Tibial nerve (tissue), 4 donors: ENCODE data around the gene VPS18.

Experiments
- EP300 ChIP-seq, 2 donors: sonication (generic); formaldehyde crosslinking; IDR thresholded peaks; one replicate each; pipeline ENCODE4 v1.6.1; 2017; ENCODE audit warnings: antibody characterized with exemption in 2 of 2, mild to moderate bottlenecking in 1 of 2
- POLR2A ChIP-seq, 2 donors: fragments of 450-650 bp; IDR thresholded peaks; one replicate each; pipeline ENCODE4 v1.6.1; 2017; ENCODE audit warnings: antibody characterized with exemption in 2 of 2, mild to moderate bottlenecking in 2 of 2, moderate library complexity in 2 of 2
- TF ChIP-seq, protein P1 (sequence below), 5 experiments: fragments of 200-600 bp in 3 of 5; fragments of 450-650 bp in 2 of 5; sonication (generic) in 3 of 5; IDR thresholded peaks; one replicate each; pipeline ENCODE4 v1.5.1; 2016 to 2019; ENCODE audit warnings: antibody characterized with exemption in 5 of 5, mild to moderate bottlenecking in 3 of 5, moderate library complexity in 2 of 5

DNA sequence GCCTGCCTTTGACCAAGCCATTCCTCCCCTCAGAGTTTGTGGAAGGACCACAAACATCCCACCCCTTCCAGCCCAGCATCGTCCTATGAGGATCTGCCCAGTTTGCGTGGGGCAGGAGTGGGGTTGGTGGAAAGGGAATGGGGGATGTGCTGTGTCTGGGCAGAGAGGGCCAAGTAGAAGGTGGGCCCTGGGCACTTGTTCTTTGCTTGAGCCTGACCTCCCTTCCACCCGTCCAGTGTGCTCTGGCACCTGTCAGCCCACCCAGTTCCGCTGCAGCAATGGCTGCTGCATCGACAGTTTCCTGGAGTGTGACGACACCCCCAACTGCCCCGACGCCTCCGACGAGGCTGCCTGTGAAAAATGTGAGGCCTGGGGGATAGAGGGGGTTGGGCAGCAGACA, 40.1 kb upstream of the VPS18 start:
- TF ChIP-seq EP300 (IDR thresholded peaks at IDR 0.05), result no peak
- no peak for TF ChIP-seq POLR2A (IDR thresholded peaks at IDR 0.05)
- TF ChIP-seq, protein P1, sequence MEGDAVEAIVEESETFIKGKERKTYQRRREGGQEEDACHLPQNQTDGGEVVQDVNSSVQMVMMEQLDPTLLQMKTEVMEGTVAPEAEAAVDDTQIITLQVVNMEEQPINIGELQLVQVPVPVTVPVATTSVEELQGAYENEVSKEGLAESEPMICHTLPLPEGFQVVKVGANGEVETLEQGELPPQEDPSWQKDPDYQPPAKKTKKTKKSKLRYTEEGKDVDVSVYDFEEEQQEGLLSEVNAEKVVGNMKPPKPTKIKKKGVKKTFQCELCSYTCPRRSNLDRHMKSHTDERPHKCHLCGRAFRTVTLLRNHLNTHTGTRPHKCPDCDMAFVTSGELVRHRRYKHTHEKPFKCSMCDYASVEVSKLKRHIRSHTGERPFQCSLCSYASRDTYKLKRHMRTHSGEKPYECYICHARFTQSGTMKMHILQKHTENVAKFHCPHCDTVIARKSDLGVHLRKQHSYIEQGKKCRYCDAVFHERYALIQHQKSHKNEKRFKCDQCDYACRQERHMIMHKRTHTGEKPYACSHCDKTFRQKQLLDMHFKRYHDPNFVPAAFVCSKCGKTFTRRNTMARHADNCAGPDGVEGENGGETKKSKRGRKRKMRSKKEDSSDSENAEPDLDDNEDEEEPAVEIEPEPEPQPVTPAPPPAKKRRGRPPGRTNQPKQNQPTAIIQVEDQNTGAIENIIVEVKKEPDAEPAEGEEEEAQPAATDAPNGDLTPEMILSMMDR (IDR thresholded peaks at IDR 0.05), result no peak
